IMR-90 (cell line): ENCODE results near the gene CD99. TPM values are rescaled to one million over a fixed set of nuclear protein-coding genes. Genes with fewer than 3 reads are reported as not detected.

Source experiments
- ATAC-seq: fragments of 200-7000 bp; cut with Tn5 transposase; 2 replicates; pipeline ENCODE4 v1.9.1; 2020; ENCODE audit warnings: low read depth, mild to moderate bottlenecking, moderate library complexity
- BruUV-seq: library from RNA; stranded (reverse); fragments of 400-500 nt; replicated peaks from 2 replicates; lab custom pipeline; 2021; lab: Mats Ljungman, UMichigan
- CTCF ChIA-PET: fragments of 300-600 bp; formaldehyde crosslinking; extraction: SDS; loops from one replicate; lab custom pipeline; 2021; ENCODE audit warnings: antibody characterized with exemption; lab: Yijun Ruan, JAX
- POLR2A ChIA-PET: fragments of 300-600 bp; sonication (Branson Sonifier 250); formaldehyde crosslinking; loops from one replicate; lab custom pipeline; 2022; ENCODE audit warnings: antibody characterized with exemption; ENCODE audit not compliant: unreplicated experiment; lab: Charles Lee
- DNase-seq: peaks from one replicate; pipeline ENCODE4 v3.0.0; 2013
- H2AFZ ChIP-seq: replicated peaks from 2 replicates; pipeline ENCODE3; 2013; ENCODE audit warnings: low read length, mild to moderate bottlenecking; ENCODE audit not compliant: poor library complexity
- H2AK5ac ChIP-seq: 2 replicates; pipeline ENCODE4 v1.6.1; 2013; ENCODE audit warnings: low read depth, low read length, inconsistent platforms
- H2AK9ac ChIP-seq: replicated peaks from 2 replicates; pipeline ENCODE3; 2013; ENCODE audit warnings: mild to moderate bottlenecking, low read depth, low read length, moderate library complexity; ENCODE audit not compliant: poor library complexity
- H2BK120ac ChIP-seq: 2 replicates; pipeline ENCODE4 v1.6.1; 2013; ENCODE audit warnings: low read depth, low read length, inconsistent platforms
- H2BK15ac ChIP-seq: 3 replicates; pipeline ENCODE4 v1.6.1; 2013; ENCODE audit warnings: low read depth, low read length, inconsistent platforms
- H2BK20ac ChIP-seq: 2 replicates; pipeline ENCODE4 v1.6.1; 2013; ENCODE audit warnings: low read depth, mild to moderate bottlenecking, inconsistent platforms, low read length, moderate library complexity
- H2BK5ac ChIP-seq: 2 replicates; pipeline ENCODE4 v1.6.1; 2013; ENCODE audit warnings: mild to moderate bottlenecking, low read depth, low read length, inconsistent platforms; ENCODE audit not compliant: poor library complexity, severe bottlenecking
- H3K14ac ChIP-seq: replicated peaks from 2 replicates; pipeline ENCODE4 v1.6.1; 2013; ENCODE audit warnings: low read depth, low read length, inconsistent platforms
- H3K18ac ChIP-seq: 2 replicates; pipeline ENCODE4 v1.6.1; 2013; ENCODE audit warnings: low read depth, low read length, control low read depth
- H3K23ac ChIP-seq: 2 replicates; pipeline ENCODE4 v1.6.1; 2013; ENCODE audit warnings: low read depth, low read length, inconsistent platforms
- H3K27ac ChIP-seq: 2 replicates; pipeline ENCODE4 v1.5.1; 2013; ENCODE audit warnings: mild to moderate bottlenecking, control low read depth, low read length; ENCODE audit not compliant: insufficient read depth
- H3K27me3 ChIP-seq: 2 replicates; pipeline ENCODE4 v1.6.1; 2013; ENCODE audit warnings: low read length; ENCODE audit not compliant: control insufficient read depth, insufficient read depth
- H3K36me3 ChIP-seq: 2 replicates; pipeline ENCODE4 v1.6.1; 2013; ENCODE audit warnings: low read length, mixed read lengths; ENCODE audit not compliant: control insufficient read depth, insufficient read depth
- H3K4ac ChIP-seq: 2 replicates; pipeline ENCODE4 v1.6.1; 2013; ENCODE audit warnings: low read depth, low read length, inconsistent platforms
- H3K4me1 ChIP-seq: 2 replicates; pipeline ENCODE4 v1.6.1; 2013; ENCODE audit warnings: low read length, mixed read lengths; ENCODE audit not compliant: control insufficient read depth, insufficient read depth
- H3K4me2 ChIP-seq: 2 replicates; pipeline ENCODE4 v1.6.1; 2013; ENCODE audit warnings: low read depth, mild to moderate bottlenecking, control low read depth, low read length, moderate library complexity
- H3K4me3 ChIP-seq: 2 replicates; pipeline ENCODE4 v1.5.1; 2013; ENCODE audit warnings: low read depth, mild to moderate bottlenecking, control low read depth, low read length, moderate library complexity; ENCODE audit not compliant: insufficient read depth
- H3K56ac ChIP-seq: 2 replicates; pipeline ENCODE4 v1.6.1; 2013; ENCODE audit warnings: low read length, inconsistent platforms; ENCODE audit not compliant: insufficient read depth; ENCODE audit errors: extremely low read depth
- H3K79me1 ChIP-seq, 2 experiments: 2 replicates each; pipeline ENCODE4 v1.6.1; 2013; ENCODE audit warnings: low read length in 2 of 2, inconsistent platforms in 1 of 2, low read depth in 1 of 2
- H3K9ac ChIP-seq: 2 replicates; pipeline ENCODE4 v1.6.1; 2013; ENCODE audit warnings: low read depth, low read length, control low read depth
- H3K9me1 ChIP-seq: 2 replicates; pipeline ENCODE4 v1.6.1; 2013; ENCODE audit warnings: low read length, inconsistent platforms; ENCODE audit not compliant: insufficient read depth
- H3K9me3 ChIP-seq: 2 replicates; pipeline ENCODE4 v1.6.1; 2013; ENCODE audit warnings: low read length; ENCODE audit not compliant: control insufficient read depth, insufficient read depth
- H4K20me1 ChIP-seq: 2 replicates; pipeline ENCODE4 v1.6.1; 2013; ENCODE audit warnings: low read length, inconsistent platforms; ENCODE audit not compliant: insufficient read depth
- H4K5ac ChIP-seq: 2 replicates; pipeline ENCODE4 v1.6.1; 2013; ENCODE audit warnings: mild to moderate bottlenecking, low read depth, low read length, control low read depth
- H4K8ac ChIP-seq, 2 experiments: 2 replicates each; pipeline ENCODE4 v1.6.1; 2013; ENCODE audit warnings: low read depth in 2 of 2, low read length in 2 of 2, control low read depth in 1 of 2, inconsistent platforms in 1 of 2
- H4K91ac ChIP-seq: 2 replicates; pipeline ENCODE4 v1.6.1; 2013; ENCODE audit warnings: low read depth, low read length, inconsistent platforms; ENCODE audit not compliant: insufficient read depth
- FOS ChIP-seq: fragments of 150-350 bp; IDR thresholded peaks from 2 replicates; pipeline ENCODE4 v1.6.1; 2016; ENCODE audit warnings: low read depth, low read length
- NFE2L2 ChIP-seq: fragments of 150-350 bp; IDR thresholded peaks from 2 replicates; pipeline ENCODE4 v1.6.1; 2016; ENCODE audit warnings: low read depth, mild to moderate bottlenecking, low read length
- WGBS, 2 experiments: methylation state at CpG; one replicate each; pipeline versions ENCODE4 v1.1.5 to v1.1.7; 2013; ENCODE audit warnings: missing lambda C conversion rate in 2 of 2; ENCODE audit not compliant: insufficient read length in 1 of 2; ENCODE audit errors: extremely low coverage in 2 of 2; 5-methylcytosine and 5-hydroxymethylcytosine counted together
- dilution Hi-C: fragments of 300-500 bp; cut with HindIII; formaldehyde crosslinking; loops from one replicate; pipeline ENCODE4 v1.14.3; 2018; ENCODE audit warnings: low sequenced_read_pairs; ENCODE audit not compliant: unreplicated experiment
- in situ Hi-C: fragments of 300-500 bp; cut with MboI; formaldehyde crosslinking; loops from 3 replicates; pipeline ENCODE4 v1.14.3; 2019; ENCODE audit warnings: low sequenced_read_pairs, inconsistent platforms, mixed read lengths
- intact Hi-C: fragments of 100-400 bp; cut with micrococcal nuclease; formaldehyde crosslinking; loops from 2 replicates; pipeline ENCODE4 v1.10.0; 2022
- polyA plus RNA-seq, 3 experiments: library from polyadenylated mRNA; depleted of rRNA; stranded (reverse); fragments of >200 nt; gene quantifications; 2 replicates each; pipeline ENCODE4 v1.2.3, GENCODE V29; 2012; ENCODE audit warnings: low replicate concordance in 1 of 3
- total RNA-seq: library from RNA; depleted of rRNA; stranded (reverse); fragments of >200 nt; gene quantifications from 2 replicates; pipeline ENCODE4 v1.2.3, GENCODE V29; 2012
- TF ChIP-seq, protein P1 (sequence below): conservative IDR thresholded peaks from 2 replicates; pipeline ENCODE4 v1.5.1; 2012; ENCODE audit warnings: mild to moderate bottlenecking, low read depth, low read length, improper control_type of control experiment

CD99 gene
- total and polyA plus RNA-seq, 2 of the 4 experiments (the other 2 are of a cell fraction), result 102 to 369 TPM

DNA sequence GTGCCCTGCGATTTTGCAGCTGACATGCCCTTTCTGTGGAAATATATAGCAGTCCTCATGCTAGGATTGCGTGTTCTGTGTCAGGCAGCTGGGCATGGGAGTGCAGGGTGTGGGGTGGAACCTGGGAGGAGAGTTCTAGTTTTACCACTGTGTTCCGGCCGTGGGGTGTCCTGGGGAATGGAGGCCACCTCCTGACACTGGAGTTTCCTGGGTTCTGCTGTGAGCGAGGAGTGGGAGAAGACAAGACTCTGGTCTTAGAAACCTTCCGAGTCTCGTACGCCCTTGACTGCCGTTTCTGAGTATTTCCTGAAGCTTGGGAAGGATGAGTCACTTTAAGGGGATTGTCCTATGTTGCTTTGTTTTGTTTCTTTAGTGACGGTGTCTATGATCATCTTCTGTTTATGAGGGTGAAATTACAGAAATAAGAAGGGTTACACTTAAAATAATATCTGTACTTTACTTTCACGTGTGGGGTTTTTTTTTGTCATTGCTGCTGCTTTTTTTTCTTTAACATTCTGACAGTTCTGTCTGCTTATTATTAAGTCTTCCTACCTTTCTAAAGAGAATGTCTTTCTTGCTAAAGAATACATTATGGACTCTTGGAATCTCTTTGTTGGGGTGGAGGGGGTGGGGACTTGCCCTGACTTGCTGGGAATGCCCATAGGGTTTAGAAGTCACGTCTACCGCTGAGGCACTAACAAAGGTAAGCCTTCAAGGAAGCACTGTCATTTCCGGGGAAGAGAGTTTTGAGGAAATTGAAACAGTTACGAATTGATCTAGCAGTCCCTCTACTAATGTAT lies 19.1 kb downstream of the CD99 start:
- POLR2A ChIA-PET, result no interaction called here
- intact Hi-C loops, result no loop called here

More for the DNA sequence above, 19.1 kb downstream of the CD99 start:
- H3K9me1 ChIP-seq, result peaks cover 40% of the 10 kb centered on the region
- 0 out of 4 replicates have a peak overlapping the region, but pooled peaks of 1 of the 2 experiments have one; percentile 24 for H4K8ac ChIP-seq
- H4K20me1 ChIP-seq, result peaks cover 80% of the 10 kb centered on the region
- CTCF ChIA-PET, result no interaction called here
- peak overlapping the region; percentile 90 for H3K4me2 ChIP-seq
- 57% methylated on average over 1 of the region's 15 CpGs; no CpG with 5 or more reads in 1 of the 2 experiments for WGBS, 2 experiments
- no peak overlapping the region for H3K9ac ChIP-seq
- H2BK120ac ChIP-seq, result no peak overlapping the region
- H2AK9ac ChIP-seq, result peak overlapping the region; percentile 75
- peak overlapping the region; percentile 46 for H2AFZ ChIP-seq
- peak overlapping the region; percentile 65 for H2BK5ac ChIP-seq
- peak overlapping the region; percentile 74 for H3K4ac ChIP-seq
- no peak overlapping the region for H2BK20ac ChIP-seq
- peaks cover 14% of the 10 kb centered on the region for H3K36me3 ChIP-seq
- in situ Hi-C loops (no loop called here), dilution Hi-C loops (no loop called here)
- no peak overlapping the region for H4K5ac ChIP-seq
- H3K4me3 ChIP-seq, result no peak overlapping the region; the same call in 1 of the 2 replicates
- peak overlapping the region; percentile 55; the same call in 1 of the 2 replicates for H3K18ac ChIP-seq
- H2AK5ac ChIP-seq, result 0 out of 2 replicates have a peak overlapping the region, but pooled peaks have one; percentile 29
- no peak overlapping the region for H4K91ac ChIP-seq
- no peaks in the 10 kb centered on the region for H3K9me3 ChIP-seq
- 0 out of 2 replicates have a peak, but pooled peaks have one; percentile 4 for TF ChIP-seq NFE2L2
- TF ChIP-seq, protein P1, sequence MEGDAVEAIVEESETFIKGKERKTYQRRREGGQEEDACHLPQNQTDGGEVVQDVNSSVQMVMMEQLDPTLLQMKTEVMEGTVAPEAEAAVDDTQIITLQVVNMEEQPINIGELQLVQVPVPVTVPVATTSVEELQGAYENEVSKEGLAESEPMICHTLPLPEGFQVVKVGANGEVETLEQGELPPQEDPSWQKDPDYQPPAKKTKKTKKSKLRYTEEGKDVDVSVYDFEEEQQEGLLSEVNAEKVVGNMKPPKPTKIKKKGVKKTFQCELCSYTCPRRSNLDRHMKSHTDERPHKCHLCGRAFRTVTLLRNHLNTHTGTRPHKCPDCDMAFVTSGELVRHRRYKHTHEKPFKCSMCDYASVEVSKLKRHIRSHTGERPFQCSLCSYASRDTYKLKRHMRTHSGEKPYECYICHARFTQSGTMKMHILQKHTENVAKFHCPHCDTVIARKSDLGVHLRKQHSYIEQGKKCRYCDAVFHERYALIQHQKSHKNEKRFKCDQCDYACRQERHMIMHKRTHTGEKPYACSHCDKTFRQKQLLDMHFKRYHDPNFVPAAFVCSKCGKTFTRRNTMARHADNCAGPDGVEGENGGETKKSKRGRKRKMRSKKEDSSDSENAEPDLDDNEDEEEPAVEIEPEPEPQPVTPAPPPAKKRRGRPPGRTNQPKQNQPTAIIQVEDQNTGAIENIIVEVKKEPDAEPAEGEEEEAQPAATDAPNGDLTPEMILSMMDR, result no peak
- TF ChIP-seq FOS, result peak; percentile 92
- no TSS peak for BruUV-seq
- no peaks in the 10 kb centered on the region for H3K27me3 ChIP-seq
- H3K27ac ChIP-seq, result peak overlapping the region; percentile 33
- H3K23ac ChIP-seq, result no peak overlapping the region
- H2BK15ac ChIP-seq, result no peak overlapping the region
- DNase-seq (peak; percentile 88), ATAC-seq (peak; percentile 77)
- peak overlapping the region; percentile 61; the same call in 1 of the 2 replicates for H3K14ac ChIP-seq
- H3K56ac ChIP-seq, result no peak overlapping the region
- peaks cover 23% of the 10 kb centered on the region for H3K4me1 ChIP-seq
- H3K79me1 ChIP-seq, result peaks cover 35 to 78% of the 10 kb centered on the region in 2 experiments
